Measurements from ENCODE around the gene MEF2C. TPM values are rescaled to one million over a fixed set of nuclear protein-coding genes. Genes with fewer than 3 reads are reported as not detected.

Gene MEF2C
- total RNA-seq, 1 experiment from 2014 or later, result 9.9 TPM

DNA sequence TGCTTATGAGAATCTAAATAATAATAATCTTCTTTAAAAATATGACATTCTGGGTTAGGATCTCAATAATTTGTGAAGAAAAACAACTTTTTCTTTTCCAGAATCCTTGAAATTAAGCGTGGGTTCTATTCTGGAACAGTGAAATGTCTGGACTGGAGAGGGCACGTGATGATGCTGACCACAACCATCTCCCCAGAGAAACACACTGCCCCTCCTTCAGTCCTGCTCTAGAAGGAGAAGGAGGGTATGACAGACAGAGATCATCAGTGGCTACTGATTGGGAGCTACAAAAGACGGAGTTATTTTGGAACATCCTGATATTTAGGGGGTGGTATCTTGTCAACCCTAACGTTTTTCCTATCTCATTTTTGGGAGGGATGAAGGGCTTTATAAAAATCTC, 40.2 kb downstream of the MEF2C start:
- ChIA-PET POLR2A (interaction anchor here (0.7 kb wide), 1 partner anchor 1499 kb away, joined by 6 read pairs; no protein-coding TSS in a partner anchor), CTCF (interaction anchor here (0.7 kb wide), 1 partner anchor 48 kb away, joined by 6 read pairs; no protein-coding TSS in a partner anchor)
- H3K27me3 ChIP-seq (ENCODE audit: control insufficient read depth, insufficient read depth, low read length), result no peaks in the 10 kb centered on the region
- H3K4me1 ChIP-seq (ENCODE audit: control insufficient read depth, insufficient read depth, low read length), result no peaks in the 10 kb centered on the region; the same call in 1 of the 2 replicates
- H3K9me3 ChIP-seq (ENCODE audit: control insufficient read depth, insufficient read depth, low read depth, low read length), result no peaks in the 10 kb centered on the region
- TF ChIP-seq POLR2AphosphoS5 (IDR thresholded peaks at IDR 0.05; ENCODE audit: low read depth, low read length) (no peak), CTCF (IDR thresholded peaks at IDR 0.05) (no peak), SIN3A (IDR thresholded peaks at IDR 0.05; ENCODE audit: borderline replicate concordance, insufficient read depth, low read depth, low read length) (no peak), TCF7L2 (IDR thresholded peaks at IDR 0.05; ENCODE audit: low read depth, low read length) (no peak)
- TF ChIP-seq, protein P1, sequence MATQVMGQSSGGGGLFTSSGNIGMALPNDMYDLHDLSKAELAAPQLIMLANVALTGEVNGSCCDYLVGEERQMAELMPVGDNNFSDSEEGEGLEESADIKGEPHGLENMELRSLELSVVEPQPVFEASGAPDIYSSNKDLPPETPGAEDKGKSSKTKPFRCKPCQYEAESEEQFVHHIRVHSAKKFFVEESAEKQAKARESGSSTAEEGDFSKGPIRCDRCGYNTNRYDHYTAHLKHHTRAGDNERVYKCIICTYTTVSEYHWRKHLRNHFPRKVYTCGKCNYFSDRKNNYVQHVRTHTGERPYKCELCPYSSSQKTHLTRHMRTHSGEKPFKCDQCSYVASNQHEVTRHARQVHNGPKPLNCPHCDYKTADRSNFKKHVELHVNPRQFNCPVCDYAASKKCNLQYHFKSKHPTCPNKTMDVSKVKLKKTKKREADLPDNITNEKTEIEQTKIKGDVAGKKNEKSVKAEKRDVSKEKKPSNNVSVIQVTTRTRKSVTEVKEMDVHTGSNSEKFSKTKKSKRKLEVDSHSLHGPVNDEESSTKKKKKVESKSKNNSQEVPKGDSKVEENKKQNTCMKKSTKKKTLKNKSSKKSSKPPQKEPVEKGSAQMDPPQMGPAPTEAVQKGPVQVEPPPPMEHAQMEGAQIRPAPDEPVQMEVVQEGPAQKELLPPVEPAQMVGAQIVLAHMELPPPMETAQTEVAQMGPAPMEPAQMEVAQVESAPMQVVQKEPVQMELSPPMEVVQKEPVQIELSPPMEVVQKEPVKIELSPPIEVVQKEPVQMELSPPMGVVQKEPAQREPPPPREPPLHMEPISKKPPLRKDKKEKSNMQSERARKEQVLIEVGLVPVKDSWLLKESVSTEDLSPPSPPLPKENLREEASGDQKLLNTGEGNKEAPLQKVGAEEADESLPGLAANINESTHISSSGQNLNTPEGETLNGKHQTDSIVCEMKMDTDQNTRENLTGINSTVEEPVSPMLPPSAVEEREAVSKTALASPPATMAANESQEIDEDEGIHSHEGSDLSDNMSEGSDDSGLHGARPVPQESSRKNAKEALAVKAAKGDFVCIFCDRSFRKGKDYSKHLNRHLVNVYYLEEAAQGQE (IDR thresholded peaks at IDR 0.05; ENCODE audit: insufficient read depth in 1 of 2, low read depth in 2 of 2, low read length in 1 of 2), result no peak
- BruUV-seq (replicated peaks), result no TSS peak
- no peak overlapping the region for H3K4me3 ChIP-seq (ENCODE audit: low read depth in 2 of 2, low read length in 2 of 2)
- H3K27ac ChIP-seq (ENCODE audit: low read length), result no peak overlapping the region
- DNase-seq (ENCODE audit: low read depth, low spot score), result no peak
- intact Hi-C loops (cut with micrococcal nuclease; ENCODE audit: unreplicated experiment), result no loop called here
- H3K36me3 ChIP-seq (ENCODE audit: control insufficient read depth, insufficient read depth, low read length), result no peaks in the 10 kb centered on the region
- in situ Hi-C loops (cut with HindIII; ENCODE audit: low pct_unique_long_range_greater_than_20kb, low sequenced_read_pairs), result no loop called here
- ATAC-seq, result no peak

GRCh38 chr5:88841212-88841611, 41.8 kb downstream of the MEF2C start:
- no peaks in the 10 kb centered on the region for H3K9me3 ChIP-seq (ENCODE audit: control insufficient read depth, insufficient read depth, low read depth, low read length)
- no peaks in the 10 kb centered on the region for H3K27me3 ChIP-seq (ENCODE audit: control insufficient read depth, insufficient read depth, low read length)
- ATAC-seq (no peak), DNase-seq (ENCODE audit: low read depth, low spot score) (no peak)
- peaks cover 8% of the 10 kb centered on the region; the same call in 1 of the 2 replicates for H3K4me1 ChIP-seq (ENCODE audit: control insufficient read depth, insufficient read depth, low read length)
- intact Hi-C loops (cut with micrococcal nuclease; ENCODE audit: unreplicated experiment) (no loop called here), in situ Hi-C loops (cut with HindIII; ENCODE audit: low pct_unique_long_range_greater_than_20kb, low sequenced_read_pairs) (no loop called here)
- POLR2A ChIA-PET, result no interaction called here
- no peak overlapping the region for H3K27ac ChIP-seq (ENCODE audit: low read length)
- TF ChIP-seq SIN3A (IDR thresholded peaks at IDR 0.05; ENCODE audit: borderline replicate concordance, insufficient read depth, low read depth, low read length) (no peak), TCF7L2 (IDR thresholded peaks at IDR 0.05; ENCODE audit: low read depth, low read length) (no peak), POLR2AphosphoS5 (IDR thresholded peaks at IDR 0.05; ENCODE audit: low read depth, low read length) (no peak), CTCF (IDR thresholded peaks at IDR 0.05) (no peak)
- TF ChIP-seq, protein P1 (IDR thresholded peaks at IDR 0.05; ENCODE audit: insufficient read depth in 1 of 2, low read depth in 2 of 2, low read length in 1 of 2), result no peak
- CTCF ChIA-PET, result interaction anchor here (0.7 kb wide), 1 partner anchor 145 kb away, joined by 10 read pairs; no protein-coding TSS in a partner anchor
- H3K4me3 ChIP-seq (ENCODE audit: low read depth in 2 of 2, low read length in 2 of 2), result no peak overlapping the region
- no peaks in the 10 kb centered on the region for H3K36me3 ChIP-seq (ENCODE audit: control insufficient read depth, insufficient read depth, low read length)
- no TSS peak for BruUV-seq (replicated peaks)
